Activated CD4-positive, alpha-beta T cell treated with anti-CD3 and anti-CD28 coated beads, Interleukin-2, Interleukin-6, amounts not matched to agents 100 ng/mL and 50 ng/mL, durations not matched to agents 16 hours and 8 hours (primary cell): ENCODE data around the gene STXBP1.
A peak's percentile ranks its signal among the peaks of the same experiment; 100 is the strongest.
"Not testable (repeated sequence)": the region's sequence is repeated elsewhere in the genome, so short reads cannot be mapped to it uniquely, and the experiment has no call there.

Experiments
- DNase-seq: peaks from one replicate; pipeline ENCODE4 v3.0.0-alpha.2; 2020

STXBP1 gene

DNA sequence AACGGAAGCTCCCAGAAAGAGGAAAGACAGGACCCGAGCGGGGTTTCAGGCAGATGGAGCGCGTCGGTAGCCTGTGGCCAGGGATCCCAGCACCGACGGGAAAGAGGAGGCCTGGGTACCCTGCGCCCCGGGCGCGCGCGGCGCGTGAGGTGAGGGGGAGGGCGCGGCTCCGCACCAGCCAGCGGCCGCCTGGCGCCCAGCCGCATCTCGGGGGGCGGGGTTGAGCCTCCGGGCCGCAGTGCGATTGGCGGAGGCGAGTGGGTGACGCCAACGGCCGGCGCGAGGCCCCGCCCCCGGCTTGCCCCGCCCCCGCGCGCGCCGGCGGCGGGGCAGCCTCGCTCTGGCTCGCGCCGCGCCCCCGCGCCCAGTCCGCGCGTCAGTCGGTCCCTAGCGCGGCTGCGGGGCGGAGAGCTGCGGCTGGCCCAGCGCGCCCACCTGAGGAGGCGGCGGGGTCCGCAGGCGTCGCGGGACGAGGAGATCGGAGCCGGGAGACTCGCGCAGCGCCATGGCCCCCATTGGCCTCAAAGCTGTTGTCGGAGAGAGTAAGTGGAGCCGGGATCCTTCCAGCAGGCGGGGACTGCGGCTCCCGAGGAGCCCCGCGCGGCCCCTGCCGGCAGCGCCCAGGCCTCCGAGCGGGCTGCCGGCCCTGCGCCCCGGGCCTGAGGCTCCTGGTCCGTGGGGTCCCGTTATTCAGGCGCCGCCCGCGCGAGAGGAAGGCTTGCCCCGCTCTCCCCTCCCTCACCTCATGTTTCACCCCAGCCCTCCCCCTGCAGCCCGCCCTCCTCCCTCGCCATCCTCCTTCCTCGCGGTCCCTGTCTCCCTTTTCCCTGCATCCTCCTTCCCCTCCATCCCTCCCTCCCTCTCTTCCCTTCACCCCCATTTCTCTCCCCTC lies at the start of gene STXBP1:
STXBP1 (plus strand) TSS at position 379 of the 892 bp plus-strand sequence; CDS start at position 506, 127 bp downstream.
- peak; percentile 93 for DNase-seq

DNA sequence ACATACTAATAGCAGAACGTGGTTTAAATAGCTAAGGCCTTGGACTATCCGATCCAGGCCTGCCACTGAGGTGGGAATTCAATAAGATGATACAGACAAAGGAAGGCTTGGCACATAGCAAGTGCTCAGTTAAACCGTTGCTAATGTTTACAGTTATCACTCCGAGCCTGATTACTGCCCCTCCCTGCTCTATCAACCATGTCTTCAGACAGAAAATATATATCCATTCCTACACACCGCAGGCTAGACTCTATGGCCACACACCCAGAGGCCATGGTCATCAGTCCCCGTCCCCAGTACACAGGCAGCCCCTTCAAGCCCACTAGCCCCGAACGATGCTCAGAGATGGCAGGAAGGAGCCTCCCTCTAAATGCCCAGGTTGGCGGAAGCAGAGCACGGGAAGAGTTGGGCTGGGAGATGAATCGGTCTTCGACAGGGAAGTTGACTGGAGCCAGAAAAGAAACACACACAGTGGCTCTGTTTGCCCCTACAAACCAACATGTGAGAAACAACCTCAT lies 49.7 kb upstream of the STXBP1 start:
- no peak for DNase-seq

DNA sequence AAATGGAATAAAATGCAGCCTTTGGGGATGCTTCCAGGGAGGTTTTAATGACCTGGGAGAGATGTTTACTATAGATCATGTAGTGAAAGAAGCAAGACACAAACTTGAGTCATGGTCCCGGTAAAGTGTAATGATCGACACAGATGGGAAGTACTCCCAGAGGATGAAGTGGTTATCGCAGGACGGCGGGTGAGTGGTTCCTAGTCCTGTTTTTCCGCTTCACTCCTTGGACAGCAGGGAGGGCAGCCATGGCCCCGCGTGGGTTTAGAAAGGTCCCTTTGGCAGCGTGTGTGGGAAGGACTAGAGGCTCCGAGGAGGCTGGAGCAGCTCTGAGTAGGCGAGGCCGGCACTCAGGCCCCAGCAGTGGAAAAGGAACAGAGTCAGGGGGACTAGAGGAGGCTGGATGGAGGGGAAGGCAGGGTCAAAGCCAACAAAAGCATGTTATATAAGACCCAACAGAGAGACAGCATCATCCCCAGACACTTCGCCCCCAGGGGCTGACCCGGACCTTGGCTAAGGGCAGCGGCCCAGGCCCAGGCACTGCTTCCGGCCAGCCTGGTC lies 49.2 kb upstream of the STXBP1 start:
- no peak for DNase-seq

DNA sequence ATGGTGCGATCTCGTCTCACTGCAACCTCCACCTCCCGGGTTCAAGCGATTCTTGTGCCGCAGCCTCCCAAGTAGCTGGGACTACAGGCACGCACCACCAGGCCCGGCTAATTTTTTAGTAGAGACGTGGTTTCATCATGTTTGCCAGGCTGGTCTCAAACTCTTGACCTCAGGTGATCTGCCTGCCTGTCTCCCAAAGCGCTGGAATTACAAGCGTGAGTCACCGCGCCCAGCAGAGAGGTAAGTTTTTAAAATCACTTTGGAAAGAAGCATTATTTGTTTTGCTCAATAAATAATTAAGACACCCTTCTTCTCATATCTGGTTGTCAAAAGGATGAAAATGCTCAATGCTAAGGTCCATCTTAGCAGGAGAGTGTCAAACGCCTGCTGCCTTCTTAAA lies 48.5 kb upstream of the STXBP1 start:
- no peak for DNase-seq

DNA sequence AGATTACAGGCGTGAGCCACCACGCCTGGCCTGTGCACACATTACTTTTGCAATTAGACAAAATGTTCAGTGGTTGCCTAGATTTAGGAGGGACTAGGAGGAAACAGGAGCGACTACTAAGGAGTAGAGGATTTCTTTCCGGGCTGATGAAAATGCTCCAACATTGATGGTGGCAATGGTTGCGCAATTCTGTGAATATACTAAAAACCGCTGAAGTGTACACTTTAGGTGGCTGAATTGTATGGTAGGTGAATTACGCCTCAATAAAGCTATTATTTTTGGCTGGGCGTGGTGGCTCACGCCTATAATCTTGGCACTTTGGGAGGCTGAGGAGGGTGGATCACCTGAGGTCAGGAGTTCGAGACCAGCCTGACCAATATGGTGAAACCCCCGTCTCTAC lies 46.8 kb upstream of the STXBP1 start:
- no peak for DNase-seq

DNA sequence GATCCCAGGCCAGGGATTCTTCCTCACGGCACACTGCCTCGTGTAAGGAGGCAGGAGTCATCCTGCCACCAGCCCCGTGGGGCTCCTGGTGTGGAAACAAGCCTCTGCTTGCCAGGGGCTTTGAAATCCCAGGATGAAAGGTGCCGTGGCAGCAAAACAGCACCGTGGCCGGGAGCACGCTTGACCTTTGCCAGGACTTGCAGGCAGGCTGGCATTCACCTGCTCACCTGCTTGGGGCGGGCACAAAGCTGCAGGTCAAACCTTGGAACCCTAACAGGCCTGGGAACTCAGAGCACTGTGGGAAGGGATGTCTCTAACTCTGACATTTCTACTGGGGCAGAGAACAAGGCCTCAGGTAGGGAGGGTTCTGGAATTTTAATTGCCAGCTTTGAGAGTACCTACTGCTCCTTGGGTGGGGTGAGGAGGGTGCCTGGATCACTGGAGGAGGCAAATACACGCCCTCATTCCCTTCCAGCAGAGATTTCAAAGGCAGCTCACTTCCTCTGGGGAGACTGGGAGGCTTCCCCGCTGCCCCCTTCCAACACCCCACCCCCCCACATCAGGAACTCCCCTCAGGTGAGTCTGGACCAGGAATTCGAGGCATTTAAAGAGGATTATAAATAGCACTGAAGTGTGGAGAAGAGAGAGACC lies 45.6 kb upstream of the STXBP1 start:
- no peak for DNase-seq

DNA sequence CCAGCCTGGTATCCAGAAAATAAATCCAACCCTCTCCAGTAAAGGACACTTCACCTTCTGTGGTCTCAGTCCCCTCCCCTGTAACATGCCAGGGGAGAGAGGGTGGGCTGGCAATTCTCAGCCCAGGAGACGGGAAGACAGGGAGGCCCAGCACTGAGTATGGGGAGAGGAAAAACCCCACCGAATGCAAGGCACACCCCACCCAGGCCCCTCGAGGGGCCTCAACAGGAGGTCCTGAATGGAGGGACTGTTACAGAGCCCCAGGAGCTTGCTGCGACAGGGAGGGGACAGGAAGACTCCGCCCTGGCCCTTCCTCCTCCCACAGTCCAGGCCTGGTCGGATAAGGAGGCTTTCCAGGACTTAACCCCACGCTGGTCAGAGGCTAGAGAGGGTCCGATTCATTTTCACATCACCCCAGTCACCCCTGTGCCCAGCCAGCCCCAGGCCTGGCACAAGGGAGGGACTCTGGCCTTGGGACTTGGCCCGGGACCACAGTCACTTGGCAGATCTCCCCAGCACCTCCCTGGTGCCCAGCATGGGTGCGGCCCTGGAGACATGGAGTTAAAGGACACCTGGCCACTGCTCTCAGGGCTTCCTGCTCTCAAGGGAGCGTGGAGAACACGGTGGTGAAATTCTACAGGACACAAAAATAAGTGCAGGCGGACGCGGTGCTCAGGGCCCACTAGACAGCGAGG lies 44.9 kb upstream of the STXBP1 start:
- DNase-seq, result no peak

DNA sequence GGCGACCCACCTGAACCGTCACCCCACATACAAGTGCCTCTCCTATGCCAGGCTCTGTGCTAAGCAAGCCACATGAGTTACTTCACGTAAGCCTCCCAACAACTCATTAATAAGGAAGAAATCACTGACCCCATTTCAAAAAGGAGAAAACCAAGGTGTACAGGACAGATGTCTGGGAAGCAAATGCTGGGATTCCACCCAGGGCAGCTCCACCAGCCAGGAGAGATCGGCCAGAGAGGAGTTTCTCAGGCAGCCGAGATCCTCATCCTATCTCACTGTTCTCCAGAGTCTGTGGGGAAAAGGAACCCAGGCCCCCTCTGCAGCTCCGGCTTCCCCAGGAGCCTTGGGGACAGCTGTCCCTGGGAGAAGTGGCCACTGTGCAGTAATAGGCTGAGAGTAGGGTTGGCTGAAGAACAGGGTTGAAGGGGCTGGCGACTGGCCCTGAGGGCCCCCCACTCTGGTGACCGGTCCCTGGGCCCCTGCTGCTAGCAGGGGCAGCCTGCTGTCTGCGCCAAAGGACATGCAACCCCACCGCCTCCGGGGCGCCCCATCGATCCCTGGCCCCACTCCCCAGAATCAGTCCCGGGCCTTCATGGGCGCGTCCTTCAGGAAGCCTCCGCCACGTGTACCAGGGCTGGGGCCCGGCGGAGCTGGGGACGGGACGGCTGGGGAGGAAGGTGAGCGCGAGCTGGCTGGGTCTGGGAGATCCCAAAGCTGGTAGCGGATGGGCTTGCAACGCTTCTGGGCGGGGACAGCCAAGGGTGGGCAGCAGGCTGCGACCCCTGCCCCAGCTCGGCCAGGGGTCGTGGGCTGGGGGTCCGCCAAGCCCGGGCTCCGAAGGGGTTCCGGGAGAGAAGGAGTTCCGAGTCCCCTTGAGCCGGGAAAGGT lies 44.1 kb upstream of the STXBP1 start:
- no peak for DNase-seq

DNA sequence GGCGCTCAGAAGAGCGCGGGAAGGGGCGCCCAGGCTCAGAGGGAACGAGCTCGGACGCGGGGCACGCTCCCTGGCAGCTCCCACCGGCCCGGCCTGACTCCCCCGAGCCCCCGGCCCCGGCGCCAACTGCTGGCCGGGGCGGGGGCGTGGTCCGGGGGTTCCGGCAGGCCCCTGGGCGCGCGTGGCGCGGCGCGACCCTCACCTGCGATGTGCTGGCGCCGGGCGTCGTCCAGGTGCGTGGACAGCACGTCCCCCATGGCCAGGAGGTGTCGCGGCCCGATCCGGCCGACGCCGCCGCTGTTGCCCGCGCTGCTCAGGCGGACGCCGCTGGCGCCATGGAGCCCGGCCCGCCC lies 43.5 kb upstream of the STXBP1 start:
- no peak for DNase-seq

DNA sequence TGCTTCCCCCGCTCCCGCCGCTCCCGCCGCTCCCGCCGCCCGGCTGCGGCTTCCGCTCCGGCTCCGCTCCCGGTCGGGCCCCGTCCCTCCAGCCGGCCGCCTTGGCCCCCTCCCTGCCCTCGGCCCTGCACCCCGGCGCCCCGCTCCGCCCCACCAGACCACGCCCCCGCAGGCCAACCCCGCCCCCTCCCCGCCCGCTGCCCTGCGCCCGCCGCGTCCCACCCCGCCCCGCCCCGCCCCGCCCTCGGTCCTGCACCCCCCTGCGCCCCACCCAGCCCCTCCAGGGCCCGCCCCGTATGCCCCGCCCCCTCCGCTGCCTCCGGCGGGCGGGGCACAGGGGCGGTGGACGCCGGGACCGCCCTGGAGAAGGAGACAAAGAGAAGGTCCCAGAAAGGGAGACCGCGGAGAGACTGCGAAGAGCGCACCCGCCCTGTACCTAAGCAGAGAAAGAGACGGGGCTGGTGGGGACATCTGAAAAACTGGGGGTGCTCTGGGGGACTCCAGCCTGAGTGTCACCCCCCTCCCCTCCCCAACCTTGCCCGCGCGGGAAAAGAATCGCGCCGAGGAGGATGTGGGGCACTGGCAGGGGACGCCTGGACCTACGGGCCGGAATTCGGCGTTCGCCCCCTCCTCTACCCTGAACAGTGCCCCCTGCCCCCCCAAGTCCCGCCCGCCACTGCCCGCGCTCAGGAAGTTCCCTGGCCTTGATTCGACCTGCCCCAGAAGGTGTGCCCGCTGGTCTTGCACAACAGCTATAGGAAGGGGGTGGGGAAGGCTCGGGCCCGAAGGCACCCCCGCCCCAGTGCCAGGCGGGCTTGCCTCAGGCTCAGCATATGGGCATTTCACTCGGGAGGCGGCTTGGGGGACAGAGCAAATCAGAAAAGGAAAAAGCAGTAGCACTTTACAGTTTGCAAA lies 42.8 kb upstream of the STXBP1 start:
- peak; percentile 86 for DNase-seq

DNA sequence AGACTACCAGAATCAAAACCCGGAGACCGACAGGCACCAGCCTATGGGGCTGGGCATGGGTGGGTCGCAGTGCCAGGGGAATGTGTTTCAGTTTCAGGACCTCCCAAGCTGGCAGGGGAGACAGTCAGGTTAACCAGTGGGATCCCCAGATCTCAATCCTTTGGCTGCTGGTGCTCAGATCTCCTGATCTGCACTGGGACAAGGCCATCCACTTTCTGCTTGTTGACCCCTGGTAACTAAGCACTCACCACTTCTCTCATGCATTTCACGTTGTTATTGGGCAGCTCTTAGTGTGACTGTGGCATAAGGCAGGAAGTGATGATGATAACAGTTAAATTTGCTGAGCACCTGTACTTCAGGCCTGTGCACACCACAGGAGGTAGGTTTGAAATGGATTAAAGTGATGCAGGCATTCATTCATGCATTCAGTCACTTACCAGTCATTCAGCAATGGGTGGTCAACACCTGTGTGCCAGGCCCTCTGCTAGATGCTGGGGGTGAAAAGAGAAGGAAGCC lies 42.1 kb upstream of the STXBP1 start:
- peak; percentile 64 for DNase-seq

DNA sequence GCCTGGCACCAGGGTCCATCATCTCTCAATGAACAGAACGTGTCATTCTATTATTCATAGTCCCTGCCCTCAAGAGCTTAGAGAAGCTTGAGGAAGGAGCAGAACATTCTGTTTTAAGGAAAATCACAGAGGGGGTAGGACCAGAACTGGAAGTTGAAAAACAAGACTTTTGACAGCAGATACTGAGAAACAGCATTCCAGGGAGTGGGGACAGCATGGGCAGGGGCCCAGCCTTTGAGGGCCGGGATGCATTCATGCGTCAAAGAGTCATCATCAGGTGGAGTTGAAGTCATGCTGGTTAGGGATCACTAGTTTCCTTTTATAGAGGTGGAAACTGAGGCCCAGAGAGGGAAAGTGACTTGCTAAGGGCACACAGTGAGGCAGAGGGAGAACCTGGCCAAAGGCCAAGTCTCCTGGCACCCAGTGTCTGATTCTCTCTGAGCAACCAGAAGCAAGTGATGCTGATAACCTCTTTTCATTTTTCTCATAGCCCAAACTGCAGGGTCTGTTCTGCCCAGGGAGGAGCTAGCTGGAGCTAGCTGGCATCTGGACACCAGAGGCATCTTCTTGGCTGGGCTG lies 41.5 kb upstream of the STXBP1 start:
- DNase-seq, result no peak

DNA sequence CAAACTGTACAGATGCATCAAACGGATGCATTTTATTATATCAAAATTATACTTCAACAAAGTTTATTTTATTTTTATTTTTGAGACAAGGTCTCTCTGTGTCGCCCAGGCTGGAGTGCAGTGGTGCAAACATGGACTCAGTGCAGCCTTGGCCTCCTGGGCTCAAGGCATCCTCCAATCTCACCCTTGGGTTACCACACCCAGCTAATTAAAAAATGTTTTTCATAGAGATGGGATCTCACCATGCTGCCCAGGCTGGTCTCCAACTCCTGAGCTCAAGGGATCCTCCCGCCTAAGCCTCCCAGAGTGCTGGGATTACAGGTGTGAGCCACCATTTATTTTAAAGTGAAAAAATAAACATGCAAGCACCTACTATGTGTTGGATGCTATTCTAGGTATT lies 40.1 kb upstream of the STXBP1 start:
- DNase-seq, result no peak

DNA sequence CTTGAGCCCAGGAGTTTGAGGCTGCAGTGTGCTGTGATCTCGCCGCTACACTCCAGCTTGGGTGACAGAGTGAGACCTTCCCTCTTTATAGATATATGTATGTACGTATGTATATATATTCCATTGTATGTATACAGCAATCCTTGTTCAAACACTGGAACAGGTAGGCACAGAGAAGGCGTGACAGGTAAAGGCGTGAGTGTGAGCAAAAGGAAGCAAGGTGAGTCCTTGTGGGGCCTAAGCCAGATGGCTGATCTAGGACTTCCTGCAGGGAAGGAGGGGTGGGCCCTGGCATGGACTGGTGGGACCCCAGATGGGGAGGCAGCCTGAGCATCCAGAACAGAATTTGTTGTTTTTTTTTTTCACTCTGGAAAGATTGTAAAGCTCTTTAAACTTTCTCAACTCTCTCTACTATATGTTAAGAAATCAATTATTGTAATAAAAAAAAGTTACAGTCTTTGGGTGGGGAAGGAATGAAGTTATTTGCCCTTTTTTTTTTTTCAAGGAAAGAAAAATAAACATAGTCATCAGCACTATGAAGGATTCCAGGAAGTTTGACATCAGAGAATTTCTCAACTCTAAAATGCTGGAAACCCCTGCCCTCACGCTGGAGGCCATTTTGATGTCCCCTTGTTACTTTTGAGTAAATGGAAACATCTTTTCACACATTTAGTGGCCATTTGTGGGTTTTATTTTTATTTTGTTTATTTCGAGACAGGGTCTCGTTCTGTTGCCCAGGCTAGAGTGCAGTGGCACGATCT lies 38.9 kb upstream of the STXBP1 start:
- no peak for DNase-seq

DNA sequence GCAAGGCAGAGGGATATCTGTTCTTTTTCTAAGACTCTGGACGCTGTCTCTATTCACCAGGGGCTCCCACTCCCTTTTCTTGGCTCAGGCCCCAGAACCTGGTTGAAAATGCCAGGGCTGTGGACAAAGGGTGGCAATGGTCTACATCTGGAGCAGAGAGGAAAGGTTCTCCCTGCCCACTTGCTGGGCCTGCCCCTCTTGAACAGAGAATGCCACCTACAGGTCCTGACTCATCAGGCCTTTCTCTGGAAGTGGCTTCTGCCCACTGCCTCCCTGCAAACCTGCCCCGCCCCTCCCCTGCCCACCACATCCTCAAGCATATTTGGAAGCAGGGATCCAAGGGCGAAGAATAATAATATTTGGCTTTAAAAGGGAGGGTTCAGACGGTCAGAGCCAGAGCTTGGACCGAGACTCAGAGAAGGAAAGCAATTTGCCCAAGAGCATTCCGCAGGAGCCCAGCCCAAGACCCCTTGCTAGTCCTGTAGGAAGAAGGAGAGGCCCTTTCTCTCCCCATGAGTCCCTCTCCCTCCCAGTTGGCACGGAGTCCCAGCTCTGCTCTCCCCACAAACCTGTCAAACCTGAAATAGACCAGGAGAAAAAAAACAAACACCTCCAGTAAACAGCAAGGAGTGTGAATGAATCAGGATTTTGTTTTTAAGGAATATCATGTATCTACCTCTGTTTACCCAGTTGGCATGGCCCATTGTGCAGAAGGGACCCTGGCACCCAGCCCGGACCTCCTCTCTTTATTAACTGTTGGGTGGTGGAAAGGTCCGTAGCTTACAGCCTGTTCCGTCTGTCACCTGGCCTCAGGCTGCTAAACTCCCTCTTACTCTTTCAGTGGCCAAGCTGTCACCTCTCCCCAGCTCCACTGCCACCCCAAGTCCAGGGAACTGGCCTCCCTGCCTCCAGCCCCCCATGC lies 37.7 kb upstream of the STXBP1 start:
- DNase-seq, result peak; percentile 35

DNA sequence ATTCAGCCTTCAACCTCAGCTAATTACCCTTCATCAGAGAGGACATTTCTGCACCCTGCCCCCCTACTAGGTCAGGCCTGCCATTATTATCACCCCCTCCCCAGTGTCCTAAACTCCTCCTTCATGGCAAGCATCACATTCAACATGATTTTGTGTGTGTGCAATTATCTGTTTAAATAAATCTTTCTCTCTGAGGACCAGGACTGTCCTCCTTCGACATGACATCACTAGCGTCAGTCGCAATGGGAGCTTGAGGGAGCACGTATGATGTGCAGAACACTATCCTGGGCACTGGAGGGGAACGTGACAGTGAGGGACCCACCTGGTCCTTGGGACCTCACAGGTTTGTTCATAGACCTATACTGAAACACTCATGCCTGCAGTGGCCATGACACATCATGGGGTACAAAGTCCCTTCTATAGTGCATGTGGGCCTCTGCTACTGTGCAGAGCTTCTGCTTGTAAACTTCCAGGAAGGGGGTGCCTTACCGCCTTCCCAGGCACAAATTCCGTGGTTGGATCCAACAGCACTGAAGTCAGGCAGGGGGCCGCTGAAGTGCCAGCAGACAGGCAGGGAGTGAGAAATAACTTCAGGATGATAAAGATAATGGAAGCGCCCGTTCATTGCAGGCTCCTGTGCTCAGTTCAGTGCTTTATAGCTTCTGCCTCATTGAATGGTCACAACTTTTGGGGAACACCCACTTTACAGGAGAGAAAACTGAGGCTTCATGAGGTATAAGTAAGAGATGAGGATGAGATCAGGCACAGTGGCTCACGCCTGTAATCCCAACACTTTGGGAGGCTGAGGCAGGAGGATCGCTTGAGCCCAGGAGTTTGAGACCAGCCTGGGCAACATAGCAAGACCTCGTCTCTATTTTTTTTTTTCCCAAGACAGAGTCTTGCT lies 36.0 kb upstream of the STXBP1 start:
- no peak for DNase-seq

DNA sequence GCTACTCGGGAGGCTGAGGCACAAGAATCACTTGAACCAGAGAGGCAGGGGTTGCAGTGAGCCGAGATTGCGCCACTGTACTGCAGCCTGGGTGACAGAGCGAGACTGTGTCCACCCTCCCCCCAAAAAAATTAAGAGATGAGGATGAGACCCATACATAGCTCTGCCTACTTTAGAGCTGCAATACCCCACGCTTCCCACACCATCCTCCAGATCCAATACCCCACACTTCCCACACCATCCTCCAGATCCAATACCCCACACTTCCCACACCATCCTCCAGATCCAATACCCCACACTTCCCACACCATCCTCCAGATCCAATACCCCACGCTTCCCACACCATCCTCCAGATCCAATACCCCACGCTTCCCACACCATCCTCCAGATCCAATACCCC lies 34.9 kb upstream of the STXBP1 start:
- not testable (repeated sequence) for DNase-seq

DNA sequence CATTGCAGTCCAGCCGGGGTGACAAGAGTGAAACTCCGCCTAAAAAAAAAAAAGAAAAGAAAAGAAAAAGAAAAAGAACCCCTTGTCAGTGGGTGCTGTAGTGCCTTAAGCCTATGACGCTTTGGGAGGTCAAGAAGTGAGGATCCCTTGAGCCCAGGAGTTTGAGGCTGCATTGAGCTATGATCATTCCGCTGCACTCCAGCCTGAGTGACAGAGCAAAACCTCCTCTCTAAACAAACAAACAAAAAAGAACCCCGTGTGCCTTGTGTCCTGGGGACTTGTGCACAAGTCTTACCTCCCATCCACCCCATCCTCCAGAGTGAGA lies 33.5 kb upstream of the STXBP1 start:
- DNase-seq, result no peak
